ENCODE results near the gene NRL.
A peak's percentile ranks its signal among the peaks of the same experiment; 100 is the strongest.

NRL gene

GRCh38 chr14:24082411-24083080, 32.2 kb downstream of the NRL start:
- TF ChIP-seq, protein P1, sequence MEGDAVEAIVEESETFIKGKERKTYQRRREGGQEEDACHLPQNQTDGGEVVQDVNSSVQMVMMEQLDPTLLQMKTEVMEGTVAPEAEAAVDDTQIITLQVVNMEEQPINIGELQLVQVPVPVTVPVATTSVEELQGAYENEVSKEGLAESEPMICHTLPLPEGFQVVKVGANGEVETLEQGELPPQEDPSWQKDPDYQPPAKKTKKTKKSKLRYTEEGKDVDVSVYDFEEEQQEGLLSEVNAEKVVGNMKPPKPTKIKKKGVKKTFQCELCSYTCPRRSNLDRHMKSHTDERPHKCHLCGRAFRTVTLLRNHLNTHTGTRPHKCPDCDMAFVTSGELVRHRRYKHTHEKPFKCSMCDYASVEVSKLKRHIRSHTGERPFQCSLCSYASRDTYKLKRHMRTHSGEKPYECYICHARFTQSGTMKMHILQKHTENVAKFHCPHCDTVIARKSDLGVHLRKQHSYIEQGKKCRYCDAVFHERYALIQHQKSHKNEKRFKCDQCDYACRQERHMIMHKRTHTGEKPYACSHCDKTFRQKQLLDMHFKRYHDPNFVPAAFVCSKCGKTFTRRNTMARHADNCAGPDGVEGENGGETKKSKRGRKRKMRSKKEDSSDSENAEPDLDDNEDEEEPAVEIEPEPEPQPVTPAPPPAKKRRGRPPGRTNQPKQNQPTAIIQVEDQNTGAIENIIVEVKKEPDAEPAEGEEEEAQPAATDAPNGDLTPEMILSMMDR (IDR thresholded peaks at IDR 0.05; ENCODE audit: low read depth, low read length): no peak
- Histone ChIP-seq H3K27ac (peak overlapping the region; percentile 94), H3K4me3 (ENCODE audit: low read depth, low read length) (peak overlapping the region; percentile 70), H3K9me3 (ENCODE audit: severe bottlenecking) (no peaks in the 10 kb centered on the region), H3K36me3 (no peaks in the 10 kb centered on the region), H3K27me3 (ENCODE audit: insufficient read depth, low read depth, severe bottlenecking) (no peaks in the 10 kb centered on the region)
- no peak for DNase-seq

GRCh38 chr14:24081739-24082211, 33.0 kb downstream of the NRL start:
- peak; percentile 89 for DNase-seq
- Histone ChIP-seq H3K36me3 (no peaks in the 10 kb centered on the region), H3K9me3 (ENCODE audit: severe bottlenecking) (no peaks in the 10 kb centered on the region), H3K27me3 (ENCODE audit: insufficient read depth, low read depth, severe bottlenecking) (no peaks in the 10 kb centered on the region), H3K4me3 (ENCODE audit: low read depth, low read length) (peak overlapping the region; percentile 70), H3K27ac (peak overlapping the region; percentile 94)
- TF ChIP-seq, protein P1 (IDR thresholded peaks at IDR 0.05; ENCODE audit: low read depth, low read length): no peak

GRCh38 chr14:24080888-24081738, 33.6 kb downstream of the NRL start:
- DNase-seq: peak; percentile 91
- Histone ChIP-seq H3K27me3 (ENCODE audit: insufficient read depth, low read depth, severe bottlenecking) (no peaks in the 10 kb centered on the region), H3K27ac (peak overlapping the region; percentile 94), H3K36me3 (no peaks in the 10 kb centered on the region), H3K4me3 (ENCODE audit: low read depth, low read length) (peak overlapping the region; percentile 70), H3K9me3 (ENCODE audit: severe bottlenecking) (no peaks in the 10 kb centered on the region)
- TF ChIP-seq, protein P1 (IDR thresholded peaks at IDR 0.05; ENCODE audit: low read depth, low read length): no peak

- Histone ChIP-seq H3K27ac (peak overlapping the region; percentile 94), H3K27me3 (ENCODE audit: insufficient read depth, low read depth, severe bottlenecking) (no peaks in the 10 kb centered on the region), H3K9me3 (ENCODE audit: severe bottlenecking) (no peaks in the 10 kb centered on the region), H3K36me3 (no peaks in the 10 kb centered on the region), H3K4me3 (ENCODE audit: low read depth, low read length) (peak overlapping the region; percentile 70)
- DNase-seq: no peak
- TF ChIP-seq, protein P1 (IDR thresholded peaks at IDR 0.05; ENCODE audit: low read depth, low read length): no peak
These were observed 34.6 kb downstream of the NRL start for GRCh38 chr14:24080142-24080530.

GRCh38 chr14:24079491-24080141, 35.1 kb downstream of the NRL start:
- H3K27ac ChIP-seq: peak overlapping the region; percentile 94
- H3K4me3 ChIP-seq (ENCODE audit: low read depth, low read length): peak overlapping the region; percentile 70
- H3K27me3 ChIP-seq (ENCODE audit: insufficient read depth, low read depth, severe bottlenecking): no peaks in the 10 kb centered on the region

More at GRCh38 chr14:24079491-24080141, 35.1 kb downstream of the NRL start:
- no peaks in the 10 kb centered on the region for H3K36me3 ChIP-seq
- peak; percentile 96 for DNase-seq
- no peaks in the 10 kb centered on the region for H3K9me3 ChIP-seq (ENCODE audit: severe bottlenecking)
- TF ChIP-seq, protein P1 (IDR thresholded peaks at IDR 0.05; ENCODE audit: low read depth, low read length): no peak

All from WERI-Rb-1 (cell line).